ENCODE data around the gene SELENOK. TPM values are rescaled to one million over a fixed set of nuclear protein-coding genes. Genes with fewer than 3 reads are reported as not detected.

SELENOK gene
- total RNA-seq, 1 experiment from 2014 or later = 16.3 TPM

DNA sequence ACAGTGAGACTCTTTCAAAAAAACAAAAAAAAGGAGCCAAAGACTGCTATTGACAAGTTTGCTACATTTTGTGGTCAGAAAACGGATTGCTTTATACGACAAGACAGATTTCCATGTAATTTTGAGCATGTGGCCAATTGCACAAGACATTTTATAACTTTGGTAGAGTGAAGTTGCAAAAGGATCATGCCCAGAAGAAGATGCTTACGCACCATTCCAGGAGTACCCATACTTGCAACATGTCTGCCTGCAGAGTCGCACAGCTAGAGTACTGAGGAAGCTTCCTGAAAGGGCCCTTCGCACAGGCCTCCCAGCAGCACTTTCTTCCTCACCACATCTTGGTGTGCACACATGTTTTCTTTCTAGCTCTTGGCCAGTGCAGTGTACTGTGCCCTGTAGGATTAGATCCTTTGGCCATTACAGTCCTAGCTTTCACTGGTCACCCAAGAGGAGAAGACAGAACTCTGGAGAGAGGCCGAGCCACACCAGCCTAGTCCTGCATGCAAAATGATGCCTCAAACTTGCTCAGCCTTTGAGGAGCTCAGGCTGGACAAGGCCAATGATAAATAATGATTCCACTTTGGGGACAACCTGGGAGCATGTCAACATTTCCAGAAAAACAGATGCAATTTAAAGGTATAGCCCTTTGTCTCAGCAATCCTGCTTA, 57.1 kb downstream of the SELENOK start:
- ChIA-PET POLR2A (interaction anchor here (0.5 kb wide), 1 partner anchor 192 kb away, joined by 3 read pairs; no protein-coding TSS in a partner anchor), CTCF (no interaction called here)
- DNase-seq (ENCODE audit: low read depth, low spot score) = no peak
- intact Hi-C loops (cut with micrococcal nuclease; ENCODE audit: unreplicated experiment) = no loop called here
- Histone ChIP-seq H3K4me1 (ENCODE audit: control insufficient read depth, insufficient read depth, low read length) (no peaks in the 10 kb centered on the region), H3K4me3 (ENCODE audit: low read depth in 2 of 2, low read length in 2 of 2) (no peak overlapping the region), H3K36me3 (ENCODE audit: control insufficient read depth, insufficient read depth, low read length) (no peaks in the 10 kb centered on the region), H3K27me3 (ENCODE audit: control insufficient read depth, insufficient read depth, low read length) (no peaks in the 10 kb centered on the region), H3K9me3 (ENCODE audit: control insufficient read depth, insufficient read depth, low read depth, low read length) (no peaks in the 10 kb centered on the region), H3K27ac (ENCODE audit: low read length) (no peak overlapping the region)
- ATAC-seq = no peak
- in situ Hi-C loops (cut with HindIII; ENCODE audit: low pct_unique_long_range_greater_than_20kb, low sequenced_read_pairs) = no loop called here
- BruUV-seq (replicated peaks) = no TSS peak
- TF ChIP-seq, protein P1, sequence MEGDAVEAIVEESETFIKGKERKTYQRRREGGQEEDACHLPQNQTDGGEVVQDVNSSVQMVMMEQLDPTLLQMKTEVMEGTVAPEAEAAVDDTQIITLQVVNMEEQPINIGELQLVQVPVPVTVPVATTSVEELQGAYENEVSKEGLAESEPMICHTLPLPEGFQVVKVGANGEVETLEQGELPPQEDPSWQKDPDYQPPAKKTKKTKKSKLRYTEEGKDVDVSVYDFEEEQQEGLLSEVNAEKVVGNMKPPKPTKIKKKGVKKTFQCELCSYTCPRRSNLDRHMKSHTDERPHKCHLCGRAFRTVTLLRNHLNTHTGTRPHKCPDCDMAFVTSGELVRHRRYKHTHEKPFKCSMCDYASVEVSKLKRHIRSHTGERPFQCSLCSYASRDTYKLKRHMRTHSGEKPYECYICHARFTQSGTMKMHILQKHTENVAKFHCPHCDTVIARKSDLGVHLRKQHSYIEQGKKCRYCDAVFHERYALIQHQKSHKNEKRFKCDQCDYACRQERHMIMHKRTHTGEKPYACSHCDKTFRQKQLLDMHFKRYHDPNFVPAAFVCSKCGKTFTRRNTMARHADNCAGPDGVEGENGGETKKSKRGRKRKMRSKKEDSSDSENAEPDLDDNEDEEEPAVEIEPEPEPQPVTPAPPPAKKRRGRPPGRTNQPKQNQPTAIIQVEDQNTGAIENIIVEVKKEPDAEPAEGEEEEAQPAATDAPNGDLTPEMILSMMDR (IDR thresholded peaks at IDR 0.05) = no peak
- TF ChIP-seq, protein P2, sequence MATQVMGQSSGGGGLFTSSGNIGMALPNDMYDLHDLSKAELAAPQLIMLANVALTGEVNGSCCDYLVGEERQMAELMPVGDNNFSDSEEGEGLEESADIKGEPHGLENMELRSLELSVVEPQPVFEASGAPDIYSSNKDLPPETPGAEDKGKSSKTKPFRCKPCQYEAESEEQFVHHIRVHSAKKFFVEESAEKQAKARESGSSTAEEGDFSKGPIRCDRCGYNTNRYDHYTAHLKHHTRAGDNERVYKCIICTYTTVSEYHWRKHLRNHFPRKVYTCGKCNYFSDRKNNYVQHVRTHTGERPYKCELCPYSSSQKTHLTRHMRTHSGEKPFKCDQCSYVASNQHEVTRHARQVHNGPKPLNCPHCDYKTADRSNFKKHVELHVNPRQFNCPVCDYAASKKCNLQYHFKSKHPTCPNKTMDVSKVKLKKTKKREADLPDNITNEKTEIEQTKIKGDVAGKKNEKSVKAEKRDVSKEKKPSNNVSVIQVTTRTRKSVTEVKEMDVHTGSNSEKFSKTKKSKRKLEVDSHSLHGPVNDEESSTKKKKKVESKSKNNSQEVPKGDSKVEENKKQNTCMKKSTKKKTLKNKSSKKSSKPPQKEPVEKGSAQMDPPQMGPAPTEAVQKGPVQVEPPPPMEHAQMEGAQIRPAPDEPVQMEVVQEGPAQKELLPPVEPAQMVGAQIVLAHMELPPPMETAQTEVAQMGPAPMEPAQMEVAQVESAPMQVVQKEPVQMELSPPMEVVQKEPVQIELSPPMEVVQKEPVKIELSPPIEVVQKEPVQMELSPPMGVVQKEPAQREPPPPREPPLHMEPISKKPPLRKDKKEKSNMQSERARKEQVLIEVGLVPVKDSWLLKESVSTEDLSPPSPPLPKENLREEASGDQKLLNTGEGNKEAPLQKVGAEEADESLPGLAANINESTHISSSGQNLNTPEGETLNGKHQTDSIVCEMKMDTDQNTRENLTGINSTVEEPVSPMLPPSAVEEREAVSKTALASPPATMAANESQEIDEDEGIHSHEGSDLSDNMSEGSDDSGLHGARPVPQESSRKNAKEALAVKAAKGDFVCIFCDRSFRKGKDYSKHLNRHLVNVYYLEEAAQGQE (IDR thresholded peaks at IDR 0.05; ENCODE audit: insufficient read depth in 1 of 2, low read depth in 2 of 2, low read length in 1 of 2) = no peak
- TF ChIP-seq SIN3A (IDR thresholded peaks at IDR 0.05; ENCODE audit: borderline replicate concordance, insufficient read depth, low read depth, low read length) = no peak
- TF ChIP-seq POLR2AphosphoS5 (IDR thresholded peaks at IDR 0.05; ENCODE audit: low read depth, low read length) = no peak
- no peak for TF ChIP-seq TCF7L2 (IDR thresholded peaks at IDR 0.05; ENCODE audit: low read depth, low read length)

Other genes with a start within 250 kb of the SELENOK start
- 24.1 TPM for gene CHDH, start 45.4 kb downstream of the SELENOK start, total RNA-seq (2021; ENCODE audit: unreplicated experiment)
- 15.9 TPM for gene IL17RB, start 45.3 kb downstream of the SELENOK start, total RNA-seq (2021; ENCODE audit: unreplicated experiment)
- 26.2 TPM for gene ACTR8, start 9.7 kb downstream of the SELENOK start, total RNA-seq (2021; ENCODE audit: unreplicated experiment)
- gene CACNA2D3, start 230.7 kb upstream of the SELENOK start, total RNA-seq (2021; ENCODE audit: unreplicated experiment) = 0.41 TPM